ENCODE results near the gene PROSER3.

The PROSER3 gene

DNA sequence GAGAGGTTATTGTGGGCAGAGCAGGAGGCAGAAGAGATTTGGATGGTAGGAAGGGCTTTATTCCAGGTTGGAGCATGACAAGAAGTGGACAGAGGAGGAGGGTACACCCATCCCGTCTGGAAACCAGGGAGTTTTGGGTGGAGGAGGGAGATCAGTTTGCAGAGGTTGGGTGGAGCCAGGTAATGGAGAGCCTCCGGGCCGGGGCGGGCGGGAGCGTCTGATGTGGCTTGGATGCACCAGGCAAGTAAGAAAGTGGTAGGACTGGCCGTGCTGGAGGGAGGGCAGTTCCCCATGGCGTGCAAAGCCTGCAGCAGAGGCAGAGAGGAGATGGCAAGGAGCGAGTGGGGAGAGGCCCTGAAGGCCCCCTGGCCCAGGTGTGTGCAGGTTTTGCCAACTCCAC, 26.6 kb upstream of the PROSER3 start:
- no peak overlapping the region for H3K4me3 ChIP-seq (ENCODE audit: low read depth in 1 of 2, low read length in 2 of 2)
- peaks cover 60 to 89% of the 10 kb centered on the region in 2 donors for H3K36me3 ChIP-seq (ENCODE audit: control insufficient read depth in 1 of 2, insufficient read depth in 2 of 2, low read length in 2 of 2)
- no peak overlapping the region for H3K9ac ChIP-seq (ENCODE audit: low read depth in 1 of 2, low read length in 2 of 2)
- no peaks in the 10 kb centered on the region for H3K9me3 ChIP-seq (ENCODE audit: control insufficient read depth in 1 of 2, low read length in 2 of 2)
- no peak overlapping the region for H3K27ac ChIP-seq (ENCODE audit: low read depth, low read length)
- no peaks in the 10 kb centered on the region for H3K4me1 ChIP-seq (ENCODE audit: control insufficient read depth in 1 of 2, insufficient read depth in 2 of 2, low read length in 2 of 2)
- no peaks in the 10 kb centered on the region for H3K27me3 ChIP-seq (ENCODE audit: control insufficient read depth in 1 of 2, insufficient read depth in 2 of 2, low read length in 2 of 2)

- Histone ChIP-seq H3K4me3 (ENCODE audit: low read depth in 1 of 2, low read length in 2 of 2) (no peak overlapping the region), H3K4me1 (ENCODE audit: control insufficient read depth in 1 of 2, insufficient read depth in 2 of 2, low read length in 2 of 2) (no peaks in the 10 kb centered on the region), H3K27ac (ENCODE audit: low read depth, low read length) (no peak overlapping the region), H3K36me3 (ENCODE audit: control insufficient read depth in 1 of 2, insufficient read depth in 2 of 2, low read length in 2 of 2) (peaks cover 62 to 90% of the 10 kb centered on the region in 2 donors), H3K27me3 (ENCODE audit: control insufficient read depth in 1 of 2, insufficient read depth in 2 of 2, low read length in 2 of 2) (no peaks in the 10 kb centered on the region), H3K9ac (ENCODE audit: low read depth in 1 of 2, low read length in 2 of 2) (no peak overlapping the region), H3K9me3 (ENCODE audit: control insufficient read depth in 1 of 2, low read length in 2 of 2) (no peaks in the 10 kb centered on the region)
These were observed 26.1 kb upstream of the PROSER3 start for GRCh38 chr19:35731779-35732405.

DNA sequence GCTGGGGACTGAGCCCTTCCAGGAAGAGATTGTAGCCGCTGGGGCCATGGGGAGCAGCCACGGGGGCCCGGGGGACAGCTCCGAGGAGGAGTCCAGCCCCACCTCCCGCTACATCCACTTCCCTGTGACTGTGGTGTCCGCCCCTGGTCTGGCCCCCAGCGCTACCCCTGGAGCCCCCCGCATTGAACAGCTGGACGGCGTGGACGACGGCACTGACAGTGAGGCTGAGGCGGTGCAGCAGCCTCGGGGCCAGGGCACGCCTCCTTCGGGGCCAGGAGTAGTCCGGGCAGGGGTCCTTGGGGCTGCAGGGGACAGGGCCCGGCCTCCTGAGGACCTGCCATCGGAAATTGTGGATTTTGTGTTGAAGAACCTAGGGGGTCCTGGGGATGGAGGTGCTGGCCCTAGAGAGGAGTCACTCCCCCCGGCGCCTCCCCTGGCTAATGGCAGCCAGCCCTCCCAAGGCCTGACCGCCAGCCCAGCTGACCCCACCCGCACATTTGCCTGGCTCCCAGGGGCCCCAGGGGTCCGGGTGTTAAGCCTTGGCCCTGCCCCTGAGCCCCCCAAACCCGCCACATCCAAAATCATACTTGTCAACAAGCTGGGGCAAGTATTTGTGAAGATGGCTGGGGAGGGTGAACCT, 25.3 kb upstream of the PROSER3 start:
- Histone ChIP-seq H3K27me3 (ENCODE audit: control insufficient read depth in 1 of 2, insufficient read depth in 2 of 2, low read length in 2 of 2) (no peaks in the 10 kb centered on the region), H3K27ac (ENCODE audit: low read depth, low read length) (no peak overlapping the region), H3K4me1 (ENCODE audit: control insufficient read depth in 1 of 2, insufficient read depth in 2 of 2, low read length in 2 of 2) (no peaks in the 10 kb centered on the region), H3K9me3 (ENCODE audit: control insufficient read depth in 1 of 2, low read length in 2 of 2) (no peaks in the 10 kb centered on the region), H3K36me3 (ENCODE audit: control insufficient read depth in 1 of 2, insufficient read depth in 2 of 2, low read length in 2 of 2) (peaks cover 57 to 90% of the 10 kb centered on the region in 2 donors), H3K9ac (ENCODE audit: low read depth in 1 of 2, low read length in 2 of 2) (no peak overlapping the region), H3K4me3 (ENCODE audit: low read depth in 1 of 2, low read length in 2 of 2) (no peak overlapping the region)

DNA sequence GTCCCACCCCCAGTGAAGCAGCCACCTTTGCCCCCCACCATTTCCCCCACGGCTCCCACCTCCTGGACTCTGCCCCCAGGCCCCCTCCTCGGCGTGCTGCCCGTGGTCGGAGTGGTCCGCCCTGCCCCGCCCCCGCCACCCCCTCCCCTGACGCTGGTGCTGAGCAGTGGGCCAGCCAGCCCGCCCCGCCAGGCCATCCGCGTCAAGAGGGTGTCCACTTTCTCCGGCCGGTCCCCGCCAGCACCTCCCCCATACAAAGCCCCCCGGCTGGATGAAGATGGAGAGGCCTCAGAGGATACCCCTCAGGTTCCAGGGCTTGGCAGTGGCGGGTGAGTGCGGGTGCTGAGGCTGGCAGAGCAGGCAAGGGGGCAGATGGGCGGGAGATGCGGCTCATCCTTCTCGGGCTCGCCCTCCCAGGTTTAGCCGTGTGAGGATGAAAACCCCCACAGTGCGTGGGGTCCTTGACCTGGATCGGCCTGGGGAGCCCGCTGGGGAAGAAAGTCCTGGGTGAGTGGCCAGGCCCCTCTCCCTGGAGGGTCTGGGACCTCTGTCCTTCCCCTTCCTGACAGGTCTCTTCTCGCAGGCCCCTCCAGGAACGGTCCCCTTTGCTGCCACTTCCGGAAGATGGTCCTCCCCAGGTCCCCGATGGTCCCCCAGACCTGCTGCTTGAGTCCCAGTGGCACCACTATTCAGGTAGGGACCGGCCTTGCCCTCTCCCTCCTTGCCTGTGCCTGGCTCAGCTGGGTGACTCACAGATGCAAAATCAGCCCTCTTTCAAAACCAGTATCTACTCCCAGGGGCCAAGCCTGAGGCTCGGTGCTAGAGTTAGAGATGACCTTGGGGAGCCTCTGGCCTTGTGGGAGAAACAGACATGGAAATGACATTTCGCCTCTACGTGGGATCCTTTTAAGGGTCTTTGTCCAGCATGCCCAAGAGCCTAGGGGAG, 24.5 kb upstream of the PROSER3 start:
- no peaks in the 10 kb centered on the region for H3K4me1 ChIP-seq (ENCODE audit: control insufficient read depth in 1 of 2, insufficient read depth in 2 of 2, low read length in 2 of 2)
- no peak overlapping the region for H3K9ac ChIP-seq (ENCODE audit: low read depth in 1 of 2, low read length in 2 of 2)
- H3K9me3 ChIP-seq (ENCODE audit: control insufficient read depth in 1 of 2, low read length in 2 of 2), result no peaks in the 10 kb centered on the region
- H3K36me3 ChIP-seq (ENCODE audit: control insufficient read depth in 1 of 2, insufficient read depth in 2 of 2, low read length in 2 of 2), result peaks cover 57 to 90% of the 10 kb centered on the region in 2 donors
- no peak overlapping the region for H3K4me3 ChIP-seq (ENCODE audit: low read depth in 1 of 2, low read length in 2 of 2)
- no peaks in the 10 kb centered on the region for H3K27me3 ChIP-seq (ENCODE audit: control insufficient read depth in 1 of 2, insufficient read depth in 2 of 2, low read length in 2 of 2)
- H3K27ac ChIP-seq (ENCODE audit: low read depth, low read length), result no peak overlapping the region

- no peak overlapping the region for H3K27ac ChIP-seq (ENCODE audit: low read depth, low read length)
- no peak overlapping the region for H3K4me3 ChIP-seq (ENCODE audit: low read depth in 1 of 2, low read length in 2 of 2)
- H3K27me3 ChIP-seq (ENCODE audit: control insufficient read depth in 1 of 2, insufficient read depth in 2 of 2, low read length in 2 of 2), result no peaks in the 10 kb centered on the region
- no peaks in the 10 kb centered on the region for H3K4me1 ChIP-seq (ENCODE audit: control insufficient read depth in 1 of 2, insufficient read depth in 2 of 2, low read length in 2 of 2)
- peaks cover 53 to 89% of the 10 kb centered on the region in 2 donors for H3K36me3 ChIP-seq (ENCODE audit: control insufficient read depth in 1 of 2, insufficient read depth in 2 of 2, low read length in 2 of 2)
- no peaks in the 10 kb centered on the region for H3K9me3 ChIP-seq (ENCODE audit: control insufficient read depth in 1 of 2, low read length in 2 of 2)
- H3K9ac ChIP-seq (ENCODE audit: low read depth in 1 of 2, low read length in 2 of 2), result no peak overlapping the region
These were observed 23.7 kb upstream of the PROSER3 start for GRCh38 chr19:35734273-35734672.

- H3K4me1 ChIP-seq (ENCODE audit: control insufficient read depth in 1 of 2, insufficient read depth in 2 of 2, low read length in 2 of 2), result peaks cover 0 to 4% of the 10 kb centered on the region in 2 donors
- no peak overlapping the region for H3K27ac ChIP-seq (ENCODE audit: low read depth, low read length)
- H3K36me3 ChIP-seq (ENCODE audit: control insufficient read depth in 1 of 2, insufficient read depth in 2 of 2, low read length in 2 of 2), result peaks cover 47 to 83% of the 10 kb centered on the region in 2 donors
- no peak overlapping the region for H3K9ac ChIP-seq (ENCODE audit: low read depth in 1 of 2, low read length in 2 of 2)
- H3K27me3 ChIP-seq (ENCODE audit: control insufficient read depth in 1 of 2, insufficient read depth in 2 of 2, low read length in 2 of 2), result no peaks in the 10 kb centered on the region
- no peak overlapping the region for H3K4me3 ChIP-seq (ENCODE audit: low read depth in 1 of 2, low read length in 2 of 2)
- H3K9me3 ChIP-seq (ENCODE audit: control insufficient read depth in 1 of 2, low read length in 2 of 2), result no peaks in the 10 kb centered on the region
These were observed 23.1 kb upstream of the PROSER3 start for GRCh38 chr19:35734889-35735288.

DNA sequence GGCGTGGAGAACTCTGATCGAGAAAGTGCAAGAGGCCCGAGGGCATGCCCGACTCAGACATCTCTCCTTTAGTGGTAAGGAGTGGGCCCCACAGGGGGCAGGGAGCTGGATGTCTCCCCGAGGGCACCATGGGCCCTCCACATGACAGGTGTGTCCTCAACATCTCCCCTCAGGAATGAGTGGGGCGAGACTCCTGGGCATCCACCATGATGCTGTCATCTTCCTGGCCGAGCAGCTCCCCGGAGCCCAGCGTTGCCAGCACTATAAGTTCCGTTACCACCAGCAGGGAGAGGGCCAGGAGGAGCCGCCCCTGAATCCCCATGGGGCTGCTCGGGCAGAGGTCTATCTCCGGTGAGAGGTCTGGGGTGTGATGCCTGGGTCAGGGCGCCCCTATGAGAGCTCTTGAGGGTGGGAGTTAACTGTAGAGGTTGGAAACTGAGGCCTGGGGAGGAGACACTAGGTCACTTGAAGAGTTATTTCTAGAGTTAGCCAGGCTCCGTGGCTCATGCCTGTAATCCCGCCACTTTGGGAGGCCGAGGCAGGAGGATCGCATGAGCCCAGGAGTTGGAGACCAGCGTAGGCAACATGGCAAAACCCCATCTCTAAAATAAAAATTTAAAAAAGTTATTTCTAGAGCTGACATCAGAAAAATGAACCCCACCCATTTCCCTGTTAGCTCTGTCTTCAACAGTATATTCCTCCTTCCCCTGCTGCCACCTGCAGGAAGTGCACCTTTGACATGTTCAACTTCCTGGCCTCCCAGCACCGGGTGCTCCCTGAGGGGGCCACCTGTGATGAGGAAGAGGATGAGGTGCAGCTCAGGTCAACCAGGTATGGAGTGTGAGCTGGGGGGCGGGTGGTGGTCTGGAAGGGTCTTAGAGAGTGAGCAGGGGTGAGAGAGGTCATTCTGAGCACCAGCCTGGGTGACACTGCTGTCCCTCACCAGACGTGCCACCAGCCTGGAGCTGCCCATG, 20.8 kb upstream of the PROSER3 start:
- Histone ChIP-seq H3K27ac (ENCODE audit: low read depth, low read length) (no peak overlapping the region), H3K4me1 (ENCODE audit: control insufficient read depth in 1 of 2, insufficient read depth in 2 of 2, low read length in 2 of 2) (peaks cover 2 to 12% of the 10 kb centered on the region in 2 donors), H3K9ac (ENCODE audit: low read depth in 1 of 2, low read length in 2 of 2) (no peak overlapping the region), H3K4me3 (ENCODE audit: low read depth in 1 of 2, low read length in 2 of 2) (no peak overlapping the region), H3K9me3 (ENCODE audit: control insufficient read depth in 1 of 2, low read length in 2 of 2) (no peaks in the 10 kb centered on the region), H3K27me3 (ENCODE audit: control insufficient read depth in 1 of 2, insufficient read depth in 2 of 2, low read length in 2 of 2) (no peaks in the 10 kb centered on the region), H3K36me3 (ENCODE audit: control insufficient read depth in 1 of 2, insufficient read depth in 2 of 2, low read length in 2 of 2) (peaks cover 32 to 60% of the 10 kb centered on the region in 2 donors)

GRCh38 chr19:35738021-35738886, 19.7 kb upstream of the PROSER3 start:
- Histone ChIP-seq H3K27ac (ENCODE audit: low read depth, low read length) (no peak overlapping the region), H3K9me3 (ENCODE audit: control insufficient read depth in 1 of 2, low read length in 2 of 2) (no peaks in the 10 kb centered on the region), H3K4me1 (ENCODE audit: control insufficient read depth in 1 of 2, insufficient read depth in 2 of 2, low read length in 2 of 2) (peaks cover 2 to 12% of the 10 kb centered on the region in 2 donors), H3K36me3 (ENCODE audit: control insufficient read depth in 1 of 2, insufficient read depth in 2 of 2, low read length in 2 of 2) (peaks cover 33 to 56% of the 10 kb centered on the region in 2 donors), H3K4me3 (ENCODE audit: low read depth in 1 of 2, low read length in 2 of 2) (no peak overlapping the region), H3K9ac (ENCODE audit: low read depth in 1 of 2, low read length in 2 of 2) (no peak overlapping the region), H3K27me3 (ENCODE audit: control insufficient read depth in 1 of 2, insufficient read depth in 2 of 2, low read length in 2 of 2) (no peaks in the 10 kb centered on the region)

DNA sequence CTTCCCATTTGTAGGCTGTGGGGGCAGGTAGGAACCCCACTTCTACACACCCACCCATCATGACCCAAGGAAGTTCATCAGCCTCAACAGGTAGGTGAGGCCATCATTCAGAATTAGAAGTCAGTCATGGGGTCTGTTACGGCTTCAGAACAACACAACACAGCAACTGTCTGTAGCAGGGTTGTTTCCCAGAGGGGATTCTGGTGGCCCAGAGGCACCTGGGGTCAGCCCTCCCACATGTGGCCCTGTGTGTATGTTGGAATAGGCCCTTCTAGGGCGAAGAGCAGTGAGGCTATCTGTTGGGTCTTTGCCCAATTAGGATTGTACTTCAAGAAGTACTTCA, 19.1 kb upstream of the PROSER3 start:
- H3K9me3 ChIP-seq (ENCODE audit: control insufficient read depth in 1 of 2, low read length in 2 of 2), result no peaks in the 10 kb centered on the region

More for the DNA sequence above, 19.1 kb upstream of the PROSER3 start:
- no peak overlapping the region for H3K27ac ChIP-seq (ENCODE audit: low read depth, low read length)
- peaks cover 4 to 13% of the 10 kb centered on the region in 2 donors for H3K4me1 ChIP-seq (ENCODE audit: control insufficient read depth in 1 of 2, insufficient read depth in 2 of 2, low read length in 2 of 2)
- no peak overlapping the region for H3K9ac ChIP-seq (ENCODE audit: low read depth in 1 of 2, low read length in 2 of 2)
- no peak overlapping the region for H3K4me3 ChIP-seq (ENCODE audit: low read depth in 1 of 2, low read length in 2 of 2)
- H3K36me3 ChIP-seq (ENCODE audit: control insufficient read depth in 1 of 2, insufficient read depth in 2 of 2, low read length in 2 of 2), result peaks cover 33 to 49% of the 10 kb centered on the region in 2 donors
- no peaks in the 10 kb centered on the region for H3K27me3 ChIP-seq (ENCODE audit: control insufficient read depth in 1 of 2, insufficient read depth in 2 of 2, low read length in 2 of 2)
